Suprapubic skin (tissue), 4 donors: Measurements from ENCODE around the gene KDM6A.

Source experiments
- CTCF ChIP-seq, 2 donors: fragments of 200-600 bp in 1 of 2; fragments of 450-650 bp in 1 of 2; sonication (generic) in 1 of 2; IDR thresholded peaks; one replicate each; pipeline ENCODE4 v1.5.1; 2016 to 2019; ENCODE audit warnings: antibody characterized with exemption in 2 of 2, mild to moderate bottlenecking in 1 of 2, moderate library complexity in 1 of 2
- EP300 ChIP-seq: sonication (generic); formaldehyde crosslinking; IDR thresholded peaks from one replicate; pipeline ENCODE4 v1.6.1; 2017; ENCODE audit warnings: antibody characterized with exemption
- POLR2A ChIP-seq, 2 donors: fragments of 450-650 bp; IDR thresholded peaks; one replicate each; pipeline ENCODE4 v1.6.1; 2017; ENCODE audit warnings: antibody characterized with exemption in 2 of 2, mild to moderate bottlenecking in 2 of 2, moderate library complexity in 2 of 2
- POLR2AphosphoS5 ChIP-seq, 3 donors: sonication (generic); formaldehyde crosslinking; IDR thresholded peaks; one replicate each; pipeline ENCODE4 v1.6.1; 2017; ENCODE audit warnings: antibody characterized with exemption in 3 of 3

GRCh38 chrX:44878780-44879179 lies 5.8 kb downstream of the KDM6A start:
- TF ChIP-seq POLR2AphosphoS5 (IDR thresholded peaks at IDR 0.05) (no peak), CTCF (IDR thresholded peaks at IDR 0.05) (no peak), POLR2A (IDR thresholded peaks at IDR 0.05) (no peak), EP300 (no peak)
